SKM-1 treated with dmso at 0.1 percent for 144 hours (cell line): ENCODE measurements around the gene APOL4.
"Not testable (repeated sequence)": the region's sequence is repeated elsewhere in the genome, so short reads cannot be mapped to it uniquely, and the experiment has no call there.

Experiments
- DNase-seq: peaks from one replicate; lab custom pipeline; 2025; ENCODE audit not compliant: unreplicated experiment; lab: John Stamatoyannopoulos, UW

APOL4 gene

GRCh38 chr22:36201630-36202319, at the start of gene APOL4:
Gene APOL4 (minus strand): TSS chr22:36201809. CDS start chr22:36201734, 75 bp downstream.
- no peak for DNase-seq

DNA sequence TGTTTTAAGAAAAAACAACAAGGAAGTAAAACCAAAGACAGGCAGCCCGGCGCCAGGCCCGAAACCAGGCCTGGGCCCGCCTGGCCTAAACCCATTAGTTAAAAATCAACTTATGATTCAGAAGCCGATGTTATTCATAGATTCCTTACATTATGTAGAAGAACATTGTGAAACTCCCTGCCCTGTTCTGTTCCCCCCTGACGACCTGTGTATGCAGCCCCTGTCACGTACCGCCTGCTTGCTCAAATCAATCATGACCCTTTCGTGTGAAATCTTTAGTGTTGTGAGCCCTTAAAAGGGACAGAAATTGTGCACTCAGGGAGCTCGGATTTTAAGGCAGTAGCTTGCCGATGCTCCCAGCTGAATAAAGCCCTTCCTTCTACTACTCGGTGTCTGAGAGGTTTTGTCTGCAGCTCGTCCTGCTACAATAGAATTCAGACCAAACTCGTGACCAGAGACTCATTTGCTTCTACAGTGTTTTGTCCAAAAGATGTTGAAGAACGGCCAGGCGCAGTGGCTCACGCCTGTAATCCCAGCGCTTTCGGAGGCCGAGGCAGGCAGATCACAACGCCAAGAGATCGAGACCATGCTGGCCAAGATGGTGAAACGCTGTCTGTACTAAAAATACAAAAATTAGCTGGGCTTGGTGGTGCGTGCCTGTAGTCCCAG, 48.8 kb upstream of the APOL4 start:
- DNase-seq: not testable (repeated sequence)

DNA sequence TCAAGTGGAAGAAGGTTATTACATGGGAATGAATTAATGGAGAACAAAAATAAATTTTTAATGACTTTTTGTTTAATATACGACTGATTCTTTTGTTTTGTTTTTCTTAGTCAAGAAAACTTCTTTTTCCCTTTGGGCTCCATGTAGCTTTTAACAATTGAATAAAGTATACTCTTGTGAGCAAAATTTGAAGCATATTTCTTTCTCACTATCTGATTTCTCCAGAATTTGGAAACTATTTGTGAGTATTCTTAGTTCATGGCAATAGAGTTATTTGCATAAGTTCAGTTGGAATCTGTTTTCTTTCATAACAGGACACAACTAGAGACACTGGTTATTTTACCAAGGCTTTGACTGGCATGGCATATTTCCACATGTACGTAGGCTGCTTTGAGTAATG, 47.6 kb upstream of the APOL4 start:
- DNase-seq: no peak

DNA sequence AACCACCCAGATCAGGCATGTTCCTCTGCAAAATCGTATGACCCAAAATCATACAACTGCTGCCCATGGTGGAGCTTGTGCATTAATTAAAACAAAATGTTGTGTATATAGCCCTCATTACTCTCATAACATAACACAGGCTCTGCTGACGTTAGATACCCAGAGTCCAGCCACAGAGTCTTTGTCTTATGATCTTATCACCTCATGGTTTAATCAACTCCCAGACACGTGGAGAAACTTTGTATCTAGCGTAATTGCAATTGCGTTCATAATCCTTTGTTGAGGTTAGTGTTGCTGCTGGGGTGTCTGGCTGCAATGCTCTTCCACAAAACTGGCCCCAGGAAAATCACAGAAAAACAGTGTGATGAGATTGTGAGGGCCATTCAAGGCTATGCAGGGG, 46.3 kb upstream of the APOL4 start:
- no peak for DNase-seq

DNA sequence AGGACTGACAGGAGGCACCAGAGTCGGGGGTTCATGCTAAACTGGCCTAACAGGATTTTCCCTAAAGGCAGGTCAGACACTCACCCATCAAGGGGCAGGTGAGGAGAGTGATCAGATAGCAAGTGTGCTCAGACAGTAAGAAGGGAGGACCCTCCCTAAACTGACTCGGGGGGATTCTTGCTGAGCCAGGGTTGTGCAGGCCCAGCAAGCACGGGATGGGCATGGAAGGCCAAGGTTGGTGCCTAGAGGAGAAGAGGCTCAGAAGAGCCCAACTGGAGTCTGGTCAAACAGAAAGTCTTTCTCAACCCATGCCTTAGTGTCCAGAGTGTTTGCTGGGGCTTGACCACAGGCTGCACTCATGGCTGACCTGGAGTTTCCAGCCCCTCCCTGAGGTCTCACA, 45.1 kb upstream of the APOL4 start:
- no peak for DNase-seq

DNA sequence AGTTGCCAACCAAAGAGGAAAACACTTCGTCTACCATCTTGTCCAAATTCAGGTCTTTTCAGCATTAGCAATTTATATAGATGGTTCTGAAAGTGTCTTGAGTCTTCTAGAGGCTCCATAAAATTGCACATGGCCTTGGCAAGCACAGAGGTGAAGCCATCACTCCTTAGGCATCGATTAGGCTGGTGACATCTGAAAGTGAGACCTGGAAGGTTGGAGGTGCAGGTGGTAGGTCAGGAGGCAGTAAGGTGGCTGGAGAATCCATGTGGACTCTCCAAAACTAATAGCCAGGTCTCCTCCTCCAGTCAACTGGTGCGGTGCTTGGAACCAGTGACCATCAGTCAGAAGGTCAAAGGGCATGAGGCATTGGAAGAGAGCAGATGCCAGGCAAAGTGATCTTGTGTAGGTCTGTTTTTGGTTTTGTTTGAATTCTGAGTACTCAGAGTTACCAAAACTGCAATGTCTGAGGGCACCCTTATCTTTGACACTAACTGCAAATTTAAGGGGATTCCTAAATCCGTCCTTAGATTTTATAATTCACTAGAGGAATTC, 44.3 kb upstream of the APOL4 start:
- DNase-seq: no peak

- no peak for DNase-seq
Measured at GRCh38 chr22:36244522-36245391, 43.1 kb upstream of the APOL4 start.

DNA sequence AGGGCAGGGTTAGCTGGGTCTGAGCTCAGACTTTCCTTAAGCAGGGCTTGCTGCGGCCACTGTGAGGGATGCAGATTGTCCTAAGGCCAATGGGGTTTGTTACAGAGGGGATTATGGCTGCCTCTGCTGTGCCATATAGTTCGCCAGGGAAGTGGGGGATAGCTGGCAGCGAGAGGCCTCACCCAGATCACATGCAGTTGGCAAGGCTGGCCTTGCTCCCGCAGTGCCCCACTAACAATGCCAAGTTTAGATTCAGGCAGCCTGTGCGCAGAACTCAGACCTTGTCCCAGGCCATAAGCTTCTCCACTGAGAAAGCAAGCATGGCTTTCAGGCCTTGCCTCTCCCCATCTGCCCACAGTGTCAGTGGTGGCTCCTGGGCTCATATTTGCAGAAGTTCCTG, 42.4 kb upstream of the APOL4 start:
- no peak for DNase-seq

- peak; percentile 89 for DNase-seq
Measured at GRCh38 chr22:36239401-36240171, 38.0 kb upstream of the APOL4 start, which contains the start of gene APOL2. Gene APOL2 (minus strand): TSS chr22:36239527. CDS start chr22:36233162, 6,365 bp downstream.

GRCh38 chr22:36239150-36239400, 37.5 kb upstream of the APOL4 start:
- DNase-seq: no peak

DNA sequence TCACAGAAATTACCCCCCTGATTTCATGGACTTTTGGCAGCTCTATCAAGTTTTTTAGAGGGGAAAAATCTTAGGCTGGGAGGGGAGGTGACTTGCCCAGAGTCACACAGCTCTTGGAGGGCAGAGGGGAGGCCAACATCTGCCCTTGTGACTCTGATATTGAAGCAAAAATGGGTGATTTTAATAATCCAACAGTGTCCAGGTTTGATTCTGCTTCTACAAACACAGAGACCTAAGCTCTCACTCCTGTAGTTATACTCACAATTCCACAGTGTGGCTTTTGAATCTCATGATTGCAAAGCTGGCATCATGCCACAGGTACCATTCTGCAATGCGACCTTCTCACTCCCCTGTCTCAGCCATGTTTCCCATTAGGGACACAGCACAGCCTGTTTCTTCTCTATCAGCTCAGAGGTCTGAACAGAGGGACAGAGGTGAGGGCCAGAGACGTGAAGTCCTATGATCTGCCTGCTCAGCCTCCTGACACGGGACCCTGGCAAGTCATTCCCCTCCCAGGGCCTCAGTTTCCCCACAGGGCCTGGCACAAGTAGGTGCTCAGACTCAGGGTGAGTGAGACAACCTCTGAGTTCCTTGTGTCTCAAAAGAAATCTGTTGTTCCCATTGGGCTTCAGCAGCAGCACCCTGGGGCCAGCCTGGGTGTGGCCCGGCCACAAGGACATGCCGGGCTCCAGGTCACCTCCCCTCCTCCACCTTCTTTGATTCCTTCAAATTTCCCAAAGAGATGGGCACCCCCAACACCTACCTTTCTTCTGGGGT, 37.0 kb upstream of the APOL4 start:
- DNase-seq: no peak

DNA sequence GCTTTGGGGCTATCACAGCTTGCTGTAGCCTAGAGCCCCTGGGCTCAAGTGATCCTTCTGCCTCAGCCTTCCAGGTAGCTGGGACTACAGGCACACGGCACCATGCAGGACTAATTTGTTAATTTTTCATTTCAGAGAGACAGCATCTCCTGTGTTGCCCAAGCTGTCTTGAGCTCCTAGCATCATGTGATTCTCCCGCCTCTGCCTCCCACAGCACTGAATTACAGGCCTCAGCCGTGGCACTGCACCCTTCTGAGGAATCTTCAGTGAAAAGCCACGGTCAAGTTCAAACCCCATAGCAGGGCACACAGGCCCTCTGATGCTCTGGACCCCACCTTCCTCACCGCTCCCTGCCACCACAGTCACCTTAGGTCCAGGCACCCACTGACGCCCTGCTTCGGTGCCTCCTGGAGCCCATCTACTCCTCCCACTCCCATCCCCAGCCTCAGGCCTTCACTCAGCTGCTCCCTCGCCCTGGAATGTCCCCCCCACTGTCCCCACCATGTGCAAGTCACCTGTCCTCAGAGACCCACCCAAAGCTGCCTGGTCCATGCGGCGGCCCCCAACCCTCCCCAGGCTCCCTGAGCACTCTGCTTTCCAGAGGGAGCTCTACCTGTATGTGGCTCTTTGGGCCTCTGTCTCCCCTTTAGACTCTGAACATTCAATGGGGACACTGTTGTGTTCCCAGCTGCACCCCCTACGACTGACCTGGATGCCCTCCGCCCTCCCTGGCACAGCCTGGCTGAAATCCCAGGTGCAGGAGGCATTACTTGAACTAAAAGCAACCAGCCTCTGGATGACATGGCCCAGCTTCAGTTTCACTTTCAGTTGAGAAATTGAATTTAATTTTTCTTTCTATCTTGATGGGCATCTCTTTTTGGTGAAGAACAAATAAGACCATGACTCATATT, 36.1 kb upstream of the APOL4 start:
- no peak for DNase-seq

GRCh38 chr22:36236388-36237319, 35.0 kb upstream of the APOL4 start:
- DNase-seq: no peak

DNA sequence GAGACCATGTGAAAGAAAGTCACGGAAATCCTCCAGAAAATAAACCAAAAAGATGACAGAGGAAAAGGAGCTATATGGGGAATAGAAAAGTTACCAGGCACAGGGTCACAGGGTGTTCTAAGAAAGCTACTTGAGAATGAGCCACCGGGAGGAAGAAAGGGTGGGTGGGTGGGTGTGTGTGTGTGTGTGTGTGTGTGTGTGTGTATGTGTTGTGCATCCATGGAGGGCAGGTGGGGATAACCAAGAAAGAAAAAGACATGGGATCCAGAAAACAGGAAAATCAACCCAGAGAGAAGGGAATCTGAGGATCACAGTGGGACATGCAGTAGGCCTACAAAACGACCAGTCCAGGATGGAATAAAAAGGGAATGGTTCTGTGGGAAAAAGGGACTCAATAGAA, 34.0 kb upstream of the APOL4 start:
- no peak for DNase-seq

GRCh38 chr22:36234919-36235318, 33.3 kb upstream of the APOL4 start:
- no peak for DNase-seq

GRCh38 chr22:36234213-36234612, 32.6 kb upstream of the APOL4 start:
- DNase-seq: no peak

GRCh38 chr22:36233796-36234195, 32.2 kb upstream of the APOL4 start:
- DNase-seq: no peak
